GM23338 (cell line): ENCODE measurements around the gene VDAC1. TPM values are rescaled to one million over a fixed set of nuclear protein-coding genes. Genes with fewer than 3 reads are reported as not detected.
A peak's percentile ranks its signal among the peaks of the same experiment; 100 is the strongest.

Experiments used
- ATAC-seq: fragments of 200-7000 bp; cut with Tn5 transposase; 3 replicates; pipeline ENCODE4 v1.9.1; 2020
- DNase-seq: peaks from one replicate; pipeline ENCODE4 v3.0.0-alpha.2; 2015; ENCODE audit warnings: low spot score
- H2AFZ ChIP-seq: fragments of 200-600 bp; sonication (generic); 2 replicates; pipeline ENCODE4 v1.8.0; 2016; ENCODE audit warnings: antibody characterized with exemption, mild to moderate bottlenecking, moderate library complexity
- H3F3A ChIP-seq: fragments of 200-600 bp; sonication (generic); replicated peaks from 2 replicates; pipeline ENCODE4 v1.8.0; 2017; ENCODE audit warnings: antibody characterized with exemption, mixed run types, low read depth
- H3K27ac ChIP-seq: fragments of 200-600 bp; sonication (generic); 2 replicates; pipeline ENCODE4 v1.6.1; 2016; ENCODE audit warnings: low read depth
- H3K27me3 ChIP-seq: fragments of 200-600 bp; sonication (generic); 2 replicates; pipeline ENCODE4 v1.8.0; 2016; ENCODE audit warnings: mild to moderate bottlenecking, mixed run types, moderate library complexity; ENCODE audit not compliant: insufficient read depth
- H3K36me3 ChIP-seq: fragments of 200-600 bp; sonication (generic); 2 replicates; pipeline ENCODE4 v1.8.0; 2016; ENCODE audit warnings: mild to moderate bottlenecking; ENCODE audit not compliant: insufficient read depth
- H3K4me1 ChIP-seq: fragments of 200-600 bp; sonication (generic); 2 replicates; pipeline ENCODE4 v1.8.0; 2016; ENCODE audit warnings: mild to moderate bottlenecking, moderate library complexity; ENCODE audit not compliant: insufficient read depth
- H3K4me2 ChIP-seq: fragments of 200-600 bp; sonication (generic); 2 replicates; pipeline ENCODE4 v1.7.1; 2017; ENCODE audit warnings: mixed run types
- H3K4me3 ChIP-seq: fragments of 200-600 bp; sonication (generic); 2 replicates; pipeline ENCODE4 v1.6.1; 2016; ENCODE audit warnings: mixed run types
- H3K79me2 ChIP-seq: fragments of 200-600 bp; sonication (generic); replicated peaks from 2 replicates; pipeline ENCODE4 v1.8.0; 2017; ENCODE audit warnings: mild to moderate bottlenecking; ENCODE audit not compliant: insufficient read depth
- H3K9me2 ChIP-seq: fragments of 200-600 bp; sonication (generic); 2 replicates; pipeline ENCODE4 v1.8.0; 2017; ENCODE audit not compliant: insufficient read depth
- H4K20me1 ChIP-seq: fragments of 200-600 bp; sonication (generic); replicated peaks from 2 replicates; pipeline ENCODE4 v1.8.0; 2017; ENCODE audit warnings: mild to moderate bottlenecking; ENCODE audit not compliant: insufficient read depth
- H3K27ac Mint-ChIP-seq: 2 replicates; pipeline ENCODE4 v1.8.0; 2020; ENCODE audit warnings: inconsistent platforms, mild to moderate bottlenecking, moderate library complexity, mixed read lengths
- H3K27me3 Mint-ChIP-seq: 3 replicates; pipeline ENCODE4 v1.8.0; 2022; ENCODE audit warnings: low read depth, mild to moderate bottlenecking, moderate library complexity, mixed read lengths, inconsistent platforms; ENCODE audit not compliant: insufficient read depth, poor library complexity
- H3K36me3 Mint-ChIP-seq: 3 replicates; pipeline ENCODE4 v1.8.0; 2021; ENCODE audit warnings: low read depth, mild to moderate bottlenecking, inconsistent platforms, moderate library complexity, mixed read lengths
- H3K4me1 Mint-ChIP-seq: 3 replicates; pipeline ENCODE4 v1.8.0; 2020; ENCODE audit warnings: mild to moderate bottlenecking, inconsistent platforms, mixed read lengths
- H3K4me3 Mint-ChIP-seq: 3 replicates; pipeline ENCODE4 v1.8.0; 2021; ENCODE audit warnings: moderate library complexity, mild to moderate bottlenecking, inconsistent platforms, mixed read lengths
- H3K9me3 Mint-ChIP-seq: 3 replicates; pipeline ENCODE4 v1.8.0; 2020; ENCODE audit warnings: moderate library complexity, mild to moderate bottlenecking, inconsistent platforms, mixed read lengths
- ETS1 ChIP-seq: IDR thresholded peaks from 2 replicates; pipeline ENCODE4 v1.6.1; 2016; ENCODE audit warnings: antibody characterized with exemption
- EZH2 ChIP-seq: fragments of 200-600 bp; sonication (generic); IDR thresholded peaks from one replicate; pipeline ENCODE4 v1.8.0; 2017; ENCODE audit warnings: antibody characterized with exemption, mild to moderate bottlenecking, low read depth; ENCODE audit not compliant: unreplicated experiment
- EZH2phosphoT487 ChIP-seq: fragments of 200-600 bp; sonication (generic); IDR thresholded peaks from one replicate; pipeline ENCODE4 v1.8.1; 2018; ENCODE audit warnings: antibody characterized with exemption; ENCODE audit not compliant: unreplicated experiment
- NANOG ChIP-seq: IDR thresholded peaks from 2 replicates; pipeline ENCODE4 v1.6.1; 2016; ENCODE audit warnings: antibody characterized with exemption, borderline replicate concordance
- POLR2AphosphoS5 ChIP-seq: IDR thresholded peaks from 2 replicates; pipeline ENCODE4 v1.6.1; 2016; ENCODE audit warnings: antibody characterized with exemption, low read depth
- STAT1 ChIP-seq: IDR thresholded peaks from one replicate; pipeline ENCODE4 v1.6.1; 2016; ENCODE audit warnings: antibody characterized with exemption; ENCODE audit not compliant: unreplicated experiment
- ZNF114 ChIP-seq: fragments of 250-450 bp; sonication (Bioruptor Pico); IDR thresholded peaks from 2 replicates; pipeline ENCODE4 v1.5.0; 2020; ENCODE audit warnings: mild to moderate bottlenecking, moderate library complexity
- ZNF462 ChIP-seq: fragments of 250-450 bp; sonication (Bioruptor Pico); IDR thresholded peaks from 2 replicates; pipeline ENCODE4 v1.5.0; 2020; ENCODE audit warnings: mild to moderate bottlenecking, moderate library complexity
- polyA plus RNA-seq: library from polyadenylated mRNA; unstranded; fragments of >200 nt; fragmentation: Nextera tagmentation; extraction: Ambion mirVana; gene quantifications from 2 replicates; pipeline ENCODE4 v1.2.1, GENCODE V29; 2016
- total RNA-seq: library from RNA; depleted of rRNA; stranded (reverse); fragments of >200 nt; shearing (Covaris generic); gene quantifications from 2 replicates; pipeline ENCODE4 v1.2.3, GENCODE V29; 2014

Gene VDAC1
- total and polyA plus RNA-seq, 2 experiments from 2014 or later = 300 to 329 TPM

GRCh38 chr5:133925866-133926488 is 78.8 kb downstream of the VDAC1 start (continued):
- TF ChIP-seq NANOG = no peak

- H3K27ac Mint-ChIP-seq = no peak overlapping the region
- H3K27me3 Mint-ChIP-seq = peaks cover 8% of the 10 kb centered on the region
- no peaks in the 10 kb centered on the region for H3K27me3 ChIP-seq
- H3K4me1 Mint-ChIP-seq = peaks cover 13% of the 10 kb centered on the region
- H4K20me1 ChIP-seq = no peaks in the 10 kb centered on the region
- H3K9me2 ChIP-seq = no peaks in the 10 kb centered on the region
- no peaks in the 10 kb centered on the region for H3K9me3 Mint-ChIP-seq
- DNase-seq (no peak), ATAC-seq (no peak)
- H3K36me3 ChIP-seq = no peaks in the 10 kb centered on the region
- H3F3A ChIP-seq = no peaks in the 10 kb centered on the region
- no peak overlapping the region for H3K27ac ChIP-seq
- H3K4me2 ChIP-seq = no peak overlapping the region
- no peaks in the 10 kb centered on the region for H3K36me3 Mint-ChIP-seq
- no peaks in the 10 kb centered on the region for H3K4me1 ChIP-seq
- H3K4me3 ChIP-seq = no peak overlapping the region
- no peak overlapping the region for H3K4me3 Mint-ChIP-seq
- H2AFZ ChIP-seq = no peak overlapping the region
- TF ChIP-seq STAT1 (no peak), ETS1 (no peak), EZH2 (no peak), ZNF114 (CRISPR knock-in tag) (no peak), EZH2phosphoT487 (no peak), POLR2AphosphoS5 (no peak)
- H3K79me2 ChIP-seq = no peaks in the 10 kb centered on the region
Observed at GRCh38 chr5:133925269-133925668, 79.5 kb downstream of the VDAC1 start.

- Histone ChIP-seq H3K79me2 (no peaks in the 10 kb centered on the region), H3K4me1 (no peaks in the 10 kb centered on the region), H3K4me2 (no peak overlapping the region), H3K9me2 (no peaks in the 10 kb centered on the region), H3F3A (no peaks in the 10 kb centered on the region), H3K36me3 (no peaks in the 10 kb centered on the region), H4K20me1 (no peaks in the 10 kb centered on the region), H3K27ac (no peak overlapping the region), H3K27me3 (no peaks in the 10 kb centered on the region), H2AFZ (peak overlapping the region; percentile 66), H3K4me3 (no peak overlapping the region)
- H3K27me3 Mint-ChIP-seq = peaks cover 6% of the 10 kb centered on the region
- peaks cover 13% of the 10 kb centered on the region for H3K4me1 Mint-ChIP-seq
- no peaks in the 10 kb centered on the region for H3K9me3 Mint-ChIP-seq
- no peak overlapping the region for H3K4me3 Mint-ChIP-seq
- no peak for TF ChIP-seq ZNF462 (CRISPR knock-in tag)
- no peak overlapping the region for H3K27ac Mint-ChIP-seq
- no peak for ATAC-seq
- no peaks in the 10 kb centered on the region for H3K36me3 Mint-ChIP-seq
- DNase-seq = no peak
Observed at GRCh38 chr5:133924221-133924920, 80.4 kb downstream of the VDAC1 start.
